Limb (tissue), 2 donors: Measurements from ENCODE around the gene CDH4.

Experiments
- DNase-seq, 2 donors: peaks; one replicate each; pipeline ENCODE4 v3.0.0-alpha.2; 2016; ENCODE audit errors: extremely low spot score in 2 of 2

Gene CDH4

DNA sequence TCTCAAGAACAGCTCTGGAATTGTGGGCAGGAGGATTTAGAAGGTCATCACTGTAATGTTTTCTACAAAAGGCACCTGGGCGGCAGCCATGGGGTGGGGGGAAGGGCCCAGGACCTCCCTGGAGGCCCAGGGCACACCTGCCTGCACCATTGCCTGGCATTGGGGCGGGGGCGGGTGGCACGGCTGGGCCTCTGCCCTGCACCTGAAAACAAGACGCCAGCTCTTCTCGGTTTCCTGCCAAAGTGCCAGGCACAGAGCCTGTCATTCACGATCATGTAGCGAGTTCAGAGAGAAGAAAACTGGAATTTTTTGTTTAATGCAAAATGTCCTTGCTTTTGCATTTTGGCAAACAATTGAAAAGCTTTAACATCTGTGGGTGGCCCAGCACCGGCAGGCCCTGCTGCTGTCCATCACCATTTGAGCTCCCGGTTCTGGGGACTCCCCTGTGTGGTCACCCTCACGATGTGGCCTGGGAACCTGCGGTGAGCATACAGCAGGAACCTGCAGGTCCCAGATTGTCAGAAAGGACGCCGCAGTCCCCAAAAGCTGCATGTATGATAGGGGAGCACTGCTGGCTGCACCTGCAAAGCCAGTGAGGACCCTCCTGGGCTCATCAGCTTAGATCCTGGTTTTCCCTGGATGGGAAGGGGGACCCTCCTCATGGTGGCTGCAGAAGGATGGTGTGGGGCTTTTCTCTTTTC lies 262.9 kb downstream of the CDH4 start:
- DNase-seq: no peak

DNA sequence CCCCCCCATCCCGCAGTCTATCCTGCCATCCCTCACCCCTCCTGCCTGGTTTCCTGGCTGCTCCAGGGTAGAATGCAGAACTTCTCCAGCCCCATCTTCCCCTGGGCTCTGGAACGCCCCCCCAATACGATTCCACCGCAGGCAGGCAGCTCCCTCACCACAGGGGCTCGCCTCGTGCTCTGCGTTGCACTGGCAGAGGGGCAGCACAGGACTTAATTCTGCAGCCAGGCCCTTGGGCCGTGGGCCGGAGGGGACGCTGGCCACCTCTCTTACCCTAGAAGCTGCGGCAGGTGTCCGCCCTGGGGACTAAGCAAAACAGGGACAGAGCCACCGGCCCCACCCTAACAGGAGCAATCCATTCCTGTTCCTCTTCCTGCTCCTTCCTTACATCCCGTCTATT lies 263.9 kb downstream of the CDH4 start:
- DNase-seq: no peak

DNA sequence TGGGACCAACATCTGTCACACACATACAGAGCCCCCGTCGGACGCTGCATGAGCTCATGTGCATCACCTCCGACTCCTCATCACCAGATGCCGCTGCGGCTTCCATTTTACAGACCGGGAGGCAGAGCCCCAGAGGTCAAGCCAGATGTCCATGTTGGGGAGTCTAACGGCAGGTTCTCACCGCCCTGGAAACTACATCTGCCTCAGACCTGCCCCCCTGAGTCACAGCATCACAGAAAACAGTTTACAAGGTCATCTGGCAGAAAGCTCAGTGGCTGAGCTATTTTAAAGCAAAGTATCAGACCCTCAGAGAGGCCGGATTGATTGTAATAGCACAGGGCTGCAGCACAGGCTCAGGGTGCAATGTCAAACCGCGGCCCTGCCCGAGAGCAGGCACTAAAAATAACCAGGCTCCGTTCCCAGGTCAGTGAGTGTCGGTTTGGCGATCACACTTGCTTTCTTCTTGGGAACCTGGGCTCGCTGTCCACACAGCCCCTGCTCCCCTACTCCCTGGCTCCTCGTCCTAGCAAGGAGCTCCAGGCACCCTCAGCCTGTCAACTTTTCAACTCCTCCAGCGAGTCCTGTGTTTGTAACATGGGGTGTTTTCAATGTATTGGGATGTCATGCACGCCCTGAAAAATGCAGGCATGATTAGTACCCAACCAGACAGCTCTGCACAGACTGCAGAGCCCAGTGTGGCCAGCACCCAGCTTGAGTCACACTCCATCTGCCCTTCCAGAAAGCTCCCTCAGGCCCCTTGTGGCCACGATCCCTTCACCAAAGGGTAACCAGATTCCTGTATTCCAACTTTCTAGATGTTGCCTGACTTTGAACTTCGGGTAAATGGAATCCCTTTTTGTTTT lies 264.5 kb downstream of the CDH4 start:
- DNase-seq: no peak

DNA sequence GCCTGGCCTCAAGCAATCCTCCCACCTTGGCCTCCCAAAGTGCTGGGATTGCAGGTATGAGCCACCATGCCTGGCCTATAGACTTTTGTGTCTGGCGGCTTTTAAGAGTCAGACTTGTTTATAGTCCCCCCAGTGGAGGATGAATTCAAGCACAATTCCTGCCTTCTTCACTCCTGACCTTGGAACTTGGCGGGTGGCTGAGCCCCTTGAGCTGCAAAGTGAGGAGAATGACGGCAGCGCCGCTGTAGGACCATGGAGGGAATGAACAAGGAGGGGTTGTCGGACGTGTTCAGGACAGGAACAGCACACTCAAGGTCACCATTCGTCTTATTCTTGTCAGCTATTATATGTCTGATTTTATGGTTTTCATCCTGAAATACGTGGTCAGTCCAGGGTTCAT lies 265.4 kb downstream of the CDH4 start:
- no peak for DNase-seq

DNA sequence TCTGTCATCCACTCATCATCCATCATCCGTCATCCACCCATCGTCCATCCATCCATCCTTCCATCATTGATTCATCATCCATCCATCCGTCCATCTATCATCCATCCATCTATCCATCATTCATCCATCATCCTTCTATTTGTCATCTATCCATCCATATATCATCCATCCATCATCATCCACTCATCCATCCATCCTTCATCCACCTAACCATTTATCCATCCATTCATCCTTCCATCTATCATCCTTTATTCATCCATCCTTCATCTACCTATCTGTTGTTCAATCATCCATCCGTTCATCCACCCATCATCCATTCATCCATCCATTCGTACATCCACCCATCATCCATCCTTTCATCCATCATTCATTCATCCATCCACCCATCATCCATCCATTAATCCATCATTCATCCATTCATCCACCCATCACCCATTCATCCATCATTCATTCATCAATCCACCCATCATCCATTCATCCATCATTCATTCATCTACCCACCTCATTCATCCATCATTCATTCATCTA lies 266.4 kb downstream of the CDH4 start:
- DNase-seq: no peak

DNA sequence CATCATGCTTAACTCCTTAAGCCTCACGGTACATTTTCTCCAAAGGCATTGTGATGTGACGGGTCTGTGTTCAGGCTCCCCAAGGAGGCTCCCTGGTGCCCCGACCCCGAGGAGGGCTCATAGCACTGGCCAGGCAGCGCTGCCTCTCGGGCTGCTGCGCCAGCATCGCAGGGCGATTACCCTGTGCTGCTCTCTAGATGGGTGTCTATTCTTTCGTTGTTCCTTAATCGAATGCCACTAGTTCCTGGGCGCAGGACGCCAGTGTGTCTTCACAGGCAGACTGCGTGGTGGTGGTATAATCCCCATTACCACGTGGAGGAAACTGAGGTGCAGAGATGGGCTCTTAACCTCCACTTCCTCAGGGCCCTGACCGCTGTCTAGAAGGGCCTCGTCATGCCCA lies 267.4 kb downstream of the CDH4 start:
- no peak for DNase-seq

DNA sequence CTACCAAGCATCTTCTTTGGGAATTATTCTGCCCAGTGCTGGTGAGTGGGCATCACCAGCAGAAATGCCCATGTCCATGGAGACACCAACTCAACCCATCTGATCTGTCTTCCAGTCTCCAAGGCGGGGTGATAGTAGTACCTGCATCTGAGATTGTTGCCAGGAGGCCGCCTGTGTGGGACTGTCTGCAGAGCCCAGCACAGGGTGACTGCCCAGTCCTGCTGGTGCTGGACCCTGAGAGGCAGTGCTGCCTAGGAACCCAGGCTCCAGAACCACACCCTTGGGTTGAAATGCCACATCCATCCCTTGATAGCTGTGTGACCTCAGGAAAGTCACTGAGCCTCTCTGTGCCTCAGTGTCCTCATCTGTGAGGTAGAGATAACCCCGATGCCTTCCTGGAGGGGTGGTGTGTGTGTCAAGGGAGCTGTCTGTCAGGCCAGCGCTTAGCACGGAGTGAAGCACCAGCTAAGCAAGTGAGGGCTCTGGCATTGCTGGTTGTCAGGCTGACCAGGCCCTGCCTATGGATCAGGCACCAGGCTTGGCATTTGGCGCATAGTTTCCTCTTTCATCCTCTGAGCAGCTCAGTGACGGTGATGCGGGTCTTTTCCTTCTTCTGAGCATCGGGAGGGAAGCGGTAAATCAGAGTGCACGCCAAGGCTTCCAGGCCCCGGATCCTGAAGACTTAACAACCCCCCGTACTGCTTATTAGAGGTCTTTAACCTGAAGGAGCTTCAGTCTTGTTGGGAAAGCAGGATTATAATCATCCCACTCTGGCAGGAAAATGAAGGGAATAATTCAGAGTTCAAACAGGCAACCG lies 268.2 kb downstream of the CDH4 start:
- DNase-seq: no peak

DNA sequence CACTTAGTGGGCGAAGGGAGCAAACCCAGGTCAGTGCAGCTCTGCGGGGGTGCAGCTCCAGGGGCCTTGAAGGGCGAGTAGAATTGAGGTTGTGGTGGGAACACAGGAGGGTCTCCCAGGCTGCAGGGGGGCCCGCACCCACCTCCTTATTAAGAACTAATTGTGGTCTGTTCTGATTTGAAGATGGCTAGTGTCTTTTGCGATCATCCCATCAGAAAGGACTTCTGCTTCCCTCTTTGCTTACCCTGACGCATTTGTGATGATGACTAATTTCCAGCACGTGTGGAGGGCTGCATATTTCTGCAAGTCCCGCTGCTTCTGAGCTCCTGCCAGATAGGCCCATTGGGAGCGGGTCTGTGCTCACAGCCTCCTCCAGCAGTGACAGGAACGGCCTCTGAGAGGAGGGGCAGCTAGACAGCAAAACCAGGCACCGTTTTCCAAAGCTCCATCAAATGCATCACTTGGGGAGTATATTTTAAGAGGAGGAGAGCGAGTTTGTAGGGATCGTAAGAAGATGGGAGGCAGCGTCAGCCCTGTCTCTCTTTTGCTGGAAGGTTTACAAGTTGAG lies 268.9 kb downstream of the CDH4 start:
- DNase-seq: peak; percentile 18 to 60

DNA sequence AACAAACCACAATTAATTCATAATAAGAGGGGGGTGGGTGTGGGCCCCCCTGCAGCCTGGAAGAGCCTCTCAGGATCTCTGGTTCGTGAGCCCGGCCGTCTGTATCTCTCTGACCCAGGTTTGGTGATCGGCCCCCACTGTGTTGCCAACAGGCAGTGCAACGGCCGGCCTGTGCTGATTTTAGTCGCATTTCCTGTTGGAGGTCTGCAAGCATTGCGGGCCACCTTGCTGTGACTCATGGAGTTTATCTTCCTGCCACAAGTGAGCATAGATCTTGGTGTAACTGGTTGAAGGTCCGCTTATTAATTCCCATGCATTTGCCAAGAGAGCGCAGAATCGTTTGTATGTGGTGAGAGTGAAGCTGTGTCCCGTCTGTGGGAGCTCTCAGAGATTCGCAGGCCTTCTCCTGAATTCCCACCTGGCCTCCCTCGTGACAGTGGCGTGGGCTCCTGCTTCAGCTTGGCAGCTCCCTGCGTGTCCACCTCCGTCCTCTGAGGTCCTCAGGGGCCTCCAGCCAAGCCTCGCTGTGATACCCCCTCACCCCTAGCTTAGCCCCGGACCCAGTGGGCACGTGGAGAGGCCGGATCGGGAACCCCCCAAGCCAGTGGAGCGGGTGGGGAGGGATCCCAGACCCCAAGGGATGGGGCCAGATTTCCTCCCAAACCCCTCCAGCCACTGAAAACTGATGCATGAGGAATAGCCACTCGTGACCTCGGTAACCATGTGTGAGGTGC lies 269.8 kb downstream of the CDH4 start:
- DNase-seq: no peak

DNA sequence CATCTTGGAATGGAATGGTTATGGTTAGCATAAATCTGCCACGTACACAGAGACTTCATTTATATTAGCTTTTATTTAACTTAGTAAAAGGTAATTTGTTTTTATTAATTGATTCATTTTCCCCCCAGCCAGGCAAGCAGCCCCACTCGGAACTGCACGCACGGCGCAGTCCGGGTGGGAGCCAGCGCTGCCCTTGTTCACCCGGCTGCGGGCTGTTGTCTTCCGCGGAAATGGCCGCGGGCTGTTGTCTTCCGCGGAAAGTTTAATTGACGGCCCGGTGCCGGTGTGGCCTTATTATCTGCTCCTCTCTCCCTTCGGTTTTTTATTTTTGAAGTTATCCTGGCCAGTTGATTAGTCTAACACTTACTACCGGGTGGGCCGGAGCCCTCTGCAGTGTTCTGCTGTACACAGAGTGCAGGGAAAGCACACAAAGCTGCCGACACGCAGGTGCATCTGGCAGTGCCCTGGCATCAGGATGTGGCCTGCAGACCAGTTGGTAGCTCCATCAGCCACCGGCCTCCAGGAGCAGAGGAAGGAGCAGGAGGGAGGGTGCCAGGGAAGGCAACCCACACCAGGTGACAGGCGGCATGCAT lies 270.5 kb downstream of the CDH4 start:
- no peak for DNase-seq

DNA sequence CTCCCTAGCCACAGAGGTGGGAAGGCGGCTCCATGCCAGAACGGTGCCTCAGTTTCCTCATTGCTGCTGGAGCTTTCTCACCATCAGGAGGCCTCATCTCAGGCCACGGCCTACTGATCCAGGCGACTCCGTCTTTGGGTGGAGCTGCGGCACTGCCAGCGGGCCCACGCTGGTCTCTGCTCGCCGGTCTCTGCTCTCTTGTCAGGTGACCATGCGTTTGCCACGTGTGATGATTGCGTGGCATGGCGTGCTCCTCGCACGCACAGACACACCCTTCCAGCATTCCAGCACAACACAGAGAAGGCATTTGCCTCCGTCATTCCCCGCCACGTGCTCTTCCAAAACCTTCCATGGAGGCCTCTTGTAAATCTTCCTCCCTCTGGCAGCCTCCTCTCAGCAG lies 271.1 kb downstream of the CDH4 start:
- no peak for DNase-seq

DNA sequence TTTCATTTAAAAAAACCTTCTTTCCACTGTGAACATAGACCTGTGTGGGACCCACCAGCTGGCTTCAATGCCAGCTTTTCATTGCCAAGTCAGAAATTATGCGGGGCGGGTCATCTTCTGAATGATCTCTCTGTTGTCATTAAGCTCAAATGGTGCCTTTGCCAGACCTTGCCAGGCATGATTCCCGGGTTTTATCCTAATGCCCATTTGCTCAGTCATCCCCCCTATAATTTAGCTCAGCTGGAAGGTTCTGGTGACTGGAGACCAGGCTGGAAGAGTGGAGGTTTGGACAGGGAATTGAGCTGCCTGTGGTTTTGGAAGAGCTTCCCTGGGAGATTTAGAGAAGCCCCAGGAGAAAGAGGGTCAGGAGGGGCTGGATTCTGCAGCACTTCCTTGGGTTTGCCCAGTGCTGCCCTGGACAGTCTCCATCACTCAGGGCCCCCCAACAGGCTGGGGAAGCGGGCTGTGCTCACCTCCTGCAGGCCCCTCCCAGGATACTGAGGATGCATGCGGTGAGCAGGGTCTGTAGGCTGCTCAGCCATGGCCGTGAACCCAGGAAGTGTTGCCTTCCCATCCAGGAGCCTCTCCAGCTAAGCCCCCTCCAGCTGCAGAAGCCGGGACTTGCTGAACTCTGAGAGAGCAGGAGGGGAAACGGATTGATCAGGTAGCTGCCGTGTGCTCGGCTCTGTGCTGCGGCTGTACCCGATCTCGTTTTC lies 273.0 kb downstream of the CDH4 start:
- DNase-seq: no peak

DNA sequence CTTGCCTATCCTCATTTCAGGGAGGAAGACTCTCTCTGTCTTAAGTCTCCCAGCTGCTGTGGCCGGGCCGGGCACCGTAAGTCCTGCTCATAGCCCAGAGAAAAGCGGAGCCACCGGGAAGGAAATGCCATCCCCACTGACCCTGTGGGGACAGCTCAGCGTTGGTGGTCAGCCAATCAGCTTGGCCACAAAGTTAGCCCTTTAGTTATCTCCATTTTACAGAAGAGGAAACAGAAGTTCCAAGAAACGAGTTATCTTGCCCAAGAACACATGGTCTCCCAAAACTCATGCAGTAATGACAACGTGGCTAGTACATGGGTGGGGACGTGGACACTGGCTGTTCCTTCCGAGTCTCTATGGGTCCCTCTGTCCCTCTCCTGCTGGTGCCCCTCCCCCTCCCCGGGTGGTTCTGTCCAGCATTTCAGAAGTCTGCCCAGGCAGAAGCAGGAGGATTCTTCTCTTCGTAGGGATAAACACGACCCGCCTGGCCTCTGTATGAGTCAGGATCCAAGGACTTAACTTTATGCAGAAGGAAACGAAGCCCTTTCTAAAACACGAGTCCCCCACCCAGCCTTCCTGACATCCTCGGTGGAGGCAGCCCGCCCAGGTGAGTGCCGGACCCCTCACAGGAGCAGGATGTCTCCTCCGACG lies 273.8 kb downstream of the CDH4 start:
- DNase-seq: no peak

DNA sequence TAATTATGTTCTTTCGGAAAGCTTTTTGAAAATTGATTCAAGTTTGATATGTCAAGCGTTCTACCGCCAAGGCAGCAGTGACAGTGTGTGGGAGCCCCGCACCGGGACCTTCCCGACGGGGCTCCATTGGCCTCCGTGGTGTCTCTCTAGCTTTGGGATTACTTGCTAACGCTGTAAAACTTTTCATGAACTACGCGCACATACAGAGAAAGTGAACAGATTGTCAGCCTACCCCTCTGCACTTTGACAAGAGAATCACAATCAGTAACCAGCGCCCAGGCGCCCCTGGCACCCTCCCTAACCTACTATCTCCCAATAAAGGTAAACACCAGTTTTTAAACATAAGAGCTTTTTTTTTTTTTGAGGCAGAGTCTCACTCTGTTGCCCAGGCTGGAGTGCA lies 274.8 kb downstream of the CDH4 start:
- DNase-seq: no peak

DNA sequence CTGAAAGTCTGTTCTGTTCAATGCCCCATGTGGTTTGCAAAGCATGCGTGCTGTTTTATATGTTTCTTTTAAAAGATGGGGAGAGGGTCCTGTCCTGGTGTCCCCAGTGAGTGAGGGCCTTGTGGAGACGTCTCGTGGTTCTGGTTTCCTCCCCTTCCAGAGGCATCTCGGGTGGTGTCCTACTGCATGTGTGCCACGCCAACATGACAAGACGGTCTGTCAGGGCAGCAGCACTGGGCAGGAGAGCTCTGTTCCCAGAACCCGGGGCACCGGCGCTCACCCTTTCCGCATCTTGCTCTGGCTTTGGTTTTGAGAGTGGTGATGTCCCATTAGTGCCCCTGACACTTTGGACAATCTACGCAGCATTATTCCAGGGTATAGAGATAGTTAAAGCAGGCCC lies 275.6 kb downstream of the CDH4 start:
- DNase-seq: no peak

DNA sequence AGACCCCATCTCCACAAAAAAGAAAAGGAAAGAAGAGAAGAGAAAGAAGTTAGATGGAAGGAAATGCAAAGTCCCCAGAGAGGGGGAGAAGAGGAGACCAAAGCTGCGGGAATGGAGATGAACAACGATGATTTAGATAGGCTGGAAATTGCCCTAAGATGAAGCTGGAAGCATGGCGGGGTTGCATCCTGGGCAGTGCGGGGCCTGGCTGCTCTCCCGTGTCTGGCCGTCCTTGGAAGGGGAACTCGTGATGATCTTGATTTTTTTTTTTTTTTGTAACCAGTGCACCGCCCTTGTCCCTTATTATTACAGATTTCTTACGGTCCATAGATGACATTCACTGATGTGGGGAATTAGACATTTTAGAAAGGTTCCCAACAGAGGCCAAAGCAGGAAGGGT lies 276.5 kb downstream of the CDH4 start:
- DNase-seq: no peak

DNA sequence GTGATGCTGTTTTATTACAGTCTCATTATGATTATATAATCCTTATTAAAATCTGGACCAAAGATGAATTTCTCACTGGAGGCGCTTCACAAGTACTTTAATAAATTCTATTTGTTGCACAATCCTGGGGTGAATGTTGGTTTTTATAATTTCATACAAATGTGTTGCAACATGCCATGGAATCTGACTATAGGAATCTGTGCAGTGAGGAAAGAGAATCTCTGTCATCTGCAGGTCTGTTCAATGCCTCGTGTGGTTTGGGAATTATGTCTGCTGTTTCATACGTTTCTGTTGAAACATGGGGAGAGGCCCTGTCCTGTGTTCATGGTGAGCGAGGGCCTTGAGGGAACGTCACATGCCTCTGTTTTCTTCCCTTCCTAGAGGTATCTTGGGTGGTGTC lies 277.3 kb downstream of the CDH4 start:
- DNase-seq: no peak

DNA sequence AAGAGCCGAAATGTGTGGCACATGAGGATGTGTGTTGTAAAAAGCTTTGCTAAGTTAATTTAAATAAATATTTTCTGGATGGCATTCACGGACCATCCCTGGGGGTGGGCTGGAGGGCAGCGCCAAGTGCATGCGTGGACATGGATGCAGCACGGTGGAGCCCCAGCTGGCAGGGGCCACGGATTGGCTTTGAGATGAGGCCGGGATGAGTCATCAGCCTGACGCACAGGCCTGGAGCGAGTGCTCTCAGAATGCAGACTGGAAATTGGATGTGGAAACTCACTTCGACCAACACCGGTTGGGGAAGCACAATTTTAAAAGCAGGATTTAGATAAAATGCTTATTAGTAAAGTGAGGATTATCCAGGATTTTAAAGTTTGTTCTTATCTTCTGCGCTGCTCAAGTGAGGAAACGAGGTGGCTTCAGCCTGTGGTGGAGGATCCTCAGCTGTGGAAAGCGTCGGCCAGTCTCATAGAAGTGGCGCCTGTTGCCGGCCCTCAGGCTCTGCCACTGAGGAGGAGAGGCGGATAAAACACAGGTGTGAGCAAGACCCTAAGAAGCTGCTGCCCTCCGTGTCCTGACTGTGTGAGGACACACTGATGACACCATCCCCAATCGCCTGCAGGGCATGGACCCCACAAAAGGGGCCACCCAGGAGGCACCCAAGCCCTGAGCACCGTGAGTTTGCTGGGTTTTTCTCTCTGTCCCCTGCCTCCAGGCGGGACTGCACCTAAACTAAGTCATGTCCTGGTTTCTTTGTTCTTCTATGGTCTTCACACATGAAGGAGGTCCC lies 279.7 kb downstream of the CDH4 start:
- DNase-seq: no peak

DNA sequence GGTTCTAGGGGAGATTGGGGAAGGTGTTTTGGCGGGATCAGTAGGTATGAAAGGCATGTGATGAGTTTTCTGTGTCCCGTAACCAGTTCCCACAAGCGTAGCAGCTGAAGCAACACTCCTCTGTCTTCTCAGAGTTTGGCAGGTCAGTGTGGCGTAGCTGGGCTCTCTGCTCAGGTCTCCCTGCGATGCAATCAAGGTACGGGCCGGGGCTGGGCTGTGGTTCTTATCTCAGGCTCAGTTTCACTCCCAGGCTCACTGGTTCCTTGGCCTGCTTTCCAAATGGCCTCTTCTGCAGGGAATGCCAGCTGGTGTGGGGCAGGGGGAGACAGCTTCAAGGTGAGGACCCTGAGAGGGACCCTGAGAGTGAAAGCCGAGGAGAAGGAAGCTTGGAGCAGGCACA lies 280.7 kb downstream of the CDH4 start:
- no peak for DNase-seq
